Neural cell (in vitro differentiated cells): ENCODE data around the gene SH3GLB2. TPM values are rescaled to one million over a fixed set of nuclear protein-coding genes. Genes with fewer than 3 reads are reported as not detected.

Experiments used
- H2AFZ ChIP-seq: fragments of 200-600, 300-800 bp; sonication (generic), shearing (Covaris generic); 2 replicates; pipeline ENCODE4 v1.6.0; 2014; ENCODE audit warnings: low read depth, mild to moderate bottlenecking, antibody characterized with exemption, low read length, moderate library complexity
- H3F3A ChIP-seq: fragments of 200-600 bp; shearing (Covaris generic); 2 replicates; pipeline ENCODE4 v1.6.1; 2016; ENCODE audit warnings: mild to moderate bottlenecking, moderate library complexity, mixed read lengths, antibody characterized with exemption, low read length; ENCODE audit not compliant: insufficient read depth, poor library complexity, severe bottlenecking
- H3K27ac ChIP-seq: fragments of 200-600, 300-800 bp; sonication (generic), shearing (Covaris generic); 2 replicates; pipeline ENCODE4 v1.5.1; 2014; ENCODE audit warnings: mild to moderate bottlenecking, low read length, moderate library complexity
- H3K27me3 ChIP-seq: fragments of 300-800, 200-600 bp; sonication (generic), shearing (Covaris generic); 2 replicates; pipeline ENCODE4 v1.6.0; 2014; ENCODE audit warnings: mild to moderate bottlenecking, low read depth, low read length, moderate library complexity; ENCODE audit not compliant: insufficient read depth
- H3K36me3 ChIP-seq: fragments of 300-800, 200-600 bp; sonication (generic), shearing (Covaris generic); 2 replicates; pipeline ENCODE4 v1.5.1; 2014; ENCODE audit warnings: mild to moderate bottlenecking, antibody characterized with exemption, low read length, moderate library complexity; ENCODE audit not compliant: insufficient read depth
- H3K4me2 ChIP-seq: fragments of 300-800, 200-600 bp; sonication (generic), shearing (Covaris generic); 2 replicates; pipeline ENCODE4 v1.6.0; 2014; ENCODE audit warnings: mild to moderate bottlenecking, low read length
- H3K4me3 ChIP-seq: fragments of 300-800, 200-600 bp; sonication (generic), shearing (Covaris generic); 2 replicates; pipeline ENCODE4 v1.5.1; 2014; ENCODE audit warnings: mild to moderate bottlenecking, low read length, moderate library complexity
- H3K79me2 ChIP-seq: fragments of 200-600 bp; shearing (Covaris generic); replicated peaks from 2 replicates; pipeline ENCODE4 v1.6.0; 2014; ENCODE audit warnings: mild to moderate bottlenecking, low read length, moderate library complexity; ENCODE audit not compliant: insufficient read depth
- H3K9ac ChIP-seq: fragments of 300-800, 200-600 bp; sonication (generic), shearing (Covaris generic); 2 replicates; pipeline ENCODE4 v1.6.1; 2016; ENCODE audit warnings: mild to moderate bottlenecking, low read length, mixed read lengths
- H3K9me2 ChIP-seq: fragments of 200-600 bp; shearing (Covaris generic); 2 replicates; pipeline ENCODE4 v1.6.1; 2016; ENCODE audit warnings: mild to moderate bottlenecking, low read length, mixed read lengths; ENCODE audit not compliant: insufficient read depth
- H3K9me3 ChIP-seq: fragments of 200-600, 300-800 bp; sonication (generic), shearing (Covaris generic); 2 replicates; pipeline ENCODE4 v1.6.1; 2016; ENCODE audit warnings: mild to moderate bottlenecking, mixed run types, low read length, moderate library complexity, mixed read lengths
- H4K20me1 ChIP-seq: fragments of 200-600 bp; shearing (Covaris generic); 2 replicates; pipeline ENCODE4 v1.6.1; 2016; ENCODE audit warnings: mild to moderate bottlenecking, mixed run types; ENCODE audit not compliant: insufficient read depth
- EP300 ChIP-seq: fragments of 450-650 bp; conservative IDR thresholded peaks from 2 replicates; pipeline ENCODE4 v1.6.1; 2014; ENCODE audit warnings: antibody characterized with exemption, mild to moderate bottlenecking, moderate library complexity; ENCODE audit not compliant: poor library complexity, severe bottlenecking
- EZH2 ChIP-seq: fragments of 200-600, 300-800 bp; shearing (Covaris generic), sonication (generic); IDR thresholded peaks from 2 replicates; pipeline ENCODE4 v1.6.1; 2014; ENCODE audit warnings: antibody characterized with exemption, low read length, borderline replicate concordance, mild to moderate bottlenecking; ENCODE audit not compliant: insufficient read depth, poor library complexity, severe bottlenecking
- MXI1 ChIP-seq: fragments of 450-650 bp; conservative IDR thresholded peaks from 2 replicates; pipeline ENCODE4 v1.6.1; 2014; ENCODE audit warnings: antibody characterized with exemption, mild to moderate bottlenecking; ENCODE audit not compliant: poor library complexity, severe bottlenecking
- POLR2AphosphoS5 ChIP-seq: IDR thresholded peaks from 2 replicates; pipeline ENCODE4 v1.6.1; 2012
- RAD21 ChIP-seq: fragments of 450-650 bp; conservative IDR thresholded peaks from 2 replicates; pipeline ENCODE4 v1.6.1; 2014; ENCODE audit warnings: antibody characterized with exemption, mild to moderate bottlenecking, moderate library complexity
- SMC3 ChIP-seq: fragments of 450-650 bp; conservative IDR thresholded peaks from 2 replicates; pipeline ENCODE4 v1.6.1; 2014; ENCODE audit warnings: antibody characterized with exemption, mild to moderate bottlenecking, moderate library complexity; ENCODE audit not compliant: poor library complexity
- TAF1 ChIP-seq: IDR thresholded peaks from 2 replicates; pipeline ENCODE4 v1.6.1; 2012; ENCODE audit warnings: low read depth
- polyA plus RNA-seq: library from polyadenylated mRNA; depleted of rRNA; stranded (reverse); fragments of >200 nt; gene quantifications from 2 replicates; pipeline ENCODE4 v1.2.3, GENCODE V29; 2014
- TF ChIP-seq, protein P1 (sequence below): IDR thresholded peaks from 2 replicates; pipeline ENCODE4 v1.6.1; 2012; ENCODE audit warnings: borderline replicate concordance
- TF ChIP-seq, protein P2 (sequence below): fragments of 450-650 bp; IDR thresholded peaks from 2 replicates; pipeline ENCODE4 v1.5.1; 2014; ENCODE audit warnings: antibody characterized with exemption, mild to moderate bottlenecking, moderate library complexity; ENCODE audit not compliant: poor library complexity, severe bottlenecking

SH3GLB2 gene
- polyA plus RNA-seq, 1 donor from 2014 or later, result 128 TPM

DNA sequence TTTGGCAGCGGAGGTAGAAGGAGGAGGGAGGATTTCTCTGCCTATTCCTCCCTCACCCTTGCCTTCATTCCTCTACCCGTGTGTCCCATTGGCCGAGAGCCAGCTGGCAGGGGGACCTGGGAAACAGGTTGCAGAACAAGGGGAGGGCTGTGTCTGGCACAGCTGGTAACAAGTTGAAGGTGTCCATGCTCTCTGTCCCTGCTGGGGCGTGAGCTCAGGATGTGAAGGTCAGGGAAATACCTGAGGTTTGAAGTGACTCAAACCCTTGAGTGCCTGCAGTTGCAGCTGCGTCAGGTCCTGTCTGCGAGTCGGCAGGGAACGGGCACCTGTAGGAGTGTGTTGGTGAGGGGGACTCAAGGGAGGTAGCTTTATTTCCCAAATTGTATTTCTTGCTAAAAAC, 24.5 kb upstream of the SH3GLB2 start:
- H3K27me3 ChIP-seq, result no peaks in the 10 kb centered on the region
- no peak overlapping the region for H3K27ac ChIP-seq
- H3K9me2 ChIP-seq, result no peaks in the 10 kb centered on the region
- no peaks in the 10 kb centered on the region for H3K9me3 ChIP-seq
- H3K9ac ChIP-seq, result no peak overlapping the region
- no peaks in the 10 kb centered on the region for H3F3A ChIP-seq
- TF ChIP-seq EP300 (no peak), POLR2AphosphoS5 (no peak), RAD21 (no peak), MXI1 (no peak), SMC3 (no peak), EZH2 (no peak)
- TF ChIP-seq, protein P1, sequence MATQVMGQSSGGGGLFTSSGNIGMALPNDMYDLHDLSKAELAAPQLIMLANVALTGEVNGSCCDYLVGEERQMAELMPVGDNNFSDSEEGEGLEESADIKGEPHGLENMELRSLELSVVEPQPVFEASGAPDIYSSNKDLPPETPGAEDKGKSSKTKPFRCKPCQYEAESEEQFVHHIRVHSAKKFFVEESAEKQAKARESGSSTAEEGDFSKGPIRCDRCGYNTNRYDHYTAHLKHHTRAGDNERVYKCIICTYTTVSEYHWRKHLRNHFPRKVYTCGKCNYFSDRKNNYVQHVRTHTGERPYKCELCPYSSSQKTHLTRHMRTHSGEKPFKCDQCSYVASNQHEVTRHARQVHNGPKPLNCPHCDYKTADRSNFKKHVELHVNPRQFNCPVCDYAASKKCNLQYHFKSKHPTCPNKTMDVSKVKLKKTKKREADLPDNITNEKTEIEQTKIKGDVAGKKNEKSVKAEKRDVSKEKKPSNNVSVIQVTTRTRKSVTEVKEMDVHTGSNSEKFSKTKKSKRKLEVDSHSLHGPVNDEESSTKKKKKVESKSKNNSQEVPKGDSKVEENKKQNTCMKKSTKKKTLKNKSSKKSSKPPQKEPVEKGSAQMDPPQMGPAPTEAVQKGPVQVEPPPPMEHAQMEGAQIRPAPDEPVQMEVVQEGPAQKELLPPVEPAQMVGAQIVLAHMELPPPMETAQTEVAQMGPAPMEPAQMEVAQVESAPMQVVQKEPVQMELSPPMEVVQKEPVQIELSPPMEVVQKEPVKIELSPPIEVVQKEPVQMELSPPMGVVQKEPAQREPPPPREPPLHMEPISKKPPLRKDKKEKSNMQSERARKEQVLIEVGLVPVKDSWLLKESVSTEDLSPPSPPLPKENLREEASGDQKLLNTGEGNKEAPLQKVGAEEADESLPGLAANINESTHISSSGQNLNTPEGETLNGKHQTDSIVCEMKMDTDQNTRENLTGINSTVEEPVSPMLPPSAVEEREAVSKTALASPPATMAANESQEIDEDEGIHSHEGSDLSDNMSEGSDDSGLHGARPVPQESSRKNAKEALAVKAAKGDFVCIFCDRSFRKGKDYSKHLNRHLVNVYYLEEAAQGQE, result no peak
- TF ChIP-seq, protein P2, sequence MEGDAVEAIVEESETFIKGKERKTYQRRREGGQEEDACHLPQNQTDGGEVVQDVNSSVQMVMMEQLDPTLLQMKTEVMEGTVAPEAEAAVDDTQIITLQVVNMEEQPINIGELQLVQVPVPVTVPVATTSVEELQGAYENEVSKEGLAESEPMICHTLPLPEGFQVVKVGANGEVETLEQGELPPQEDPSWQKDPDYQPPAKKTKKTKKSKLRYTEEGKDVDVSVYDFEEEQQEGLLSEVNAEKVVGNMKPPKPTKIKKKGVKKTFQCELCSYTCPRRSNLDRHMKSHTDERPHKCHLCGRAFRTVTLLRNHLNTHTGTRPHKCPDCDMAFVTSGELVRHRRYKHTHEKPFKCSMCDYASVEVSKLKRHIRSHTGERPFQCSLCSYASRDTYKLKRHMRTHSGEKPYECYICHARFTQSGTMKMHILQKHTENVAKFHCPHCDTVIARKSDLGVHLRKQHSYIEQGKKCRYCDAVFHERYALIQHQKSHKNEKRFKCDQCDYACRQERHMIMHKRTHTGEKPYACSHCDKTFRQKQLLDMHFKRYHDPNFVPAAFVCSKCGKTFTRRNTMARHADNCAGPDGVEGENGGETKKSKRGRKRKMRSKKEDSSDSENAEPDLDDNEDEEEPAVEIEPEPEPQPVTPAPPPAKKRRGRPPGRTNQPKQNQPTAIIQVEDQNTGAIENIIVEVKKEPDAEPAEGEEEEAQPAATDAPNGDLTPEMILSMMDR, result no peak
- H4K20me1 ChIP-seq, result no peaks in the 10 kb centered on the region
- H3K79me2 ChIP-seq, result no peaks in the 10 kb centered on the region
- H3K36me3 ChIP-seq, result no peaks in the 10 kb centered on the region
- no peak overlapping the region for H3K4me2 ChIP-seq
- H3K4me3 ChIP-seq, result no peak overlapping the region
- no peak overlapping the region for H2AFZ ChIP-seq

DNA sequence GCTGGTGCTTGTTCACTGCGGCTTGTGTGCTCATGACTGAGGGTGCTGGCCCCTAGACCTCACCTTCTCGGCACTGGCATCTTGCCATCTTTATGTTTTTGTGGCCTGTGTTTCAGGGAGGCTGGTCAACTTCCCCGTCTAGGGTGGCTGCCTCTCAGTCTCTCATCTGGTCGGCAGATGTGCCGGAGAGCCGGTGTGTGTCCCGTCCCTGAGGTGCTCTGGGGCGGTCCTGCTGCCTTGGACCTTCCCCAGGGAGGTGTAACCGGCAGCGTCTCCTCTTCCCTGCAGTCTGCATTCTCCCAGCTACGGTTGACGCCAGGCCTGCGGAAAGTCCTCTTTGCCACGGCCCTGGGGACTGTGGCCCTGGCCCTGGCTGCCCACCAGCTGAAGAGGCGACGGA, 13.9 kb upstream of the SH3GLB2 start:
- peaks cover 8% of the 10 kb centered on the region for H3K79me2 ChIP-seq
- H3K27me3 ChIP-seq, result no peaks in the 10 kb centered on the region
- H3F3A ChIP-seq, result no peaks in the 10 kb centered on the region
- no peaks in the 10 kb centered on the region for H3K9me3 ChIP-seq
- no peak overlapping the region for H3K4me2 ChIP-seq
- H4K20me1 ChIP-seq, result no peaks in the 10 kb centered on the region
- no peak overlapping the region for H2AFZ ChIP-seq
- H3K9ac ChIP-seq, result no peak overlapping the region
- no peak for TF ChIP-seq MXI1
- no peak for TF ChIP-seq EP300
- TF ChIP-seq SMC3, result no peak
- TF ChIP-seq EZH2, result no peak
- no peak for TF ChIP-seq TAF1
- TF ChIP-seq POLR2AphosphoS5, result no peak
- TF ChIP-seq, protein P2, result no peak
- no peak overlapping the region for H3K27ac ChIP-seq
- no peak overlapping the region for H3K4me3 ChIP-seq
- H3K36me3 ChIP-seq, result peaks cover 4% of the 10 kb centered on the region
- no peaks in the 10 kb centered on the region for H3K9me2 ChIP-seq
